ENCODE results near the gene TRPM8. TPM values are rescaled to one million over a fixed set of nuclear protein-coding genes. Genes with fewer than 3 reads are reported as not detected.
"Not testable (repeated sequence)": the region's sequence is repeated elsewhere in the genome, so short reads cannot be mapped to it uniquely, and the experiment has no call there.

The TRPM8 gene
- total RNA-seq, result not detected in 2 replicates

- DNase-seq (ENCODE audit: low read depth, low spot score), result no peak
These were observed at the start of gene TRPM8 for GRCh38 chr2:233917116-233917515. Gene TRPM8 (plus strand): TSS chr2:233917373. CDS start chr2:233926538, 9,165 bp downstream.

- no peak for DNase-seq (ENCODE audit: low read depth, low spot score)
These were observed 49.1 kb upstream of the TRPM8 start, which contains the start of gene MSL3B for GRCh38 chr2:233867993-233868532. Gene MSL3B (minus strand): TSS chr2:233868386.

- no peak for DNase-seq (ENCODE audit: low read depth, low spot score)
These were observed 45.7 kb upstream of the TRPM8 start for GRCh38 chr2:233871432-233871831.

GRCh38 chr2:233872125-233872524, 45.0 kb upstream of the TRPM8 start:
- DNase-seq (ENCODE audit: low read depth, low spot score), result not testable (repeated sequence)

GRCh38 chr2:233882353-233882752, 34.8 kb upstream of the TRPM8 start:
- no peak for DNase-seq (ENCODE audit: low read depth, low spot score)

GRCh38 chr2:233892793-233893192, 24.4 kb upstream of the TRPM8 start:
- DNase-seq (ENCODE audit: low read depth, low spot score), result no peak

- DNase-seq (ENCODE audit: low read depth, low spot score), result not testable (repeated sequence)
These were observed 20.9 kb upstream of the TRPM8 start for GRCh38 chr2:233896253-233896652.

- no peak for DNase-seq (ENCODE audit: low read depth, low spot score)
These were observed 15.8 kb upstream of the TRPM8 start for GRCh38 chr2:233901367-233901766.

GRCh38 chr2:233901884-233902283, 15.3 kb upstream of the TRPM8 start:
- no peak for DNase-seq (ENCODE audit: low read depth, low spot score)

- no peak for DNase-seq (ENCODE audit: low read depth, low spot score)
These were observed 11.2 kb upstream of the TRPM8 start for GRCh38 chr2:233905945-233906344.

- no peak for DNase-seq (ENCODE audit: low read depth, low spot score)
These were observed 9.5 kb upstream of the TRPM8 start for GRCh38 chr2:233907627-233908026.

- DNase-seq (ENCODE audit: low read depth, low spot score), result no peak
These were observed 4.3 kb upstream of the TRPM8 start for GRCh38 chr2:233912691-233913423.

GRCh38 chr2:233915128-233915527, 2.0 kb upstream of the TRPM8 start:
- no peak for DNase-seq (ENCODE audit: low read depth, low spot score)

- DNase-seq (ENCODE audit: low read depth, low spot score), result no peak
These were observed 2.1 kb downstream of the TRPM8 start for GRCh38 chr2:233919319-233919718.

GRCh38 chr2:233919938-233920337, 2.8 kb downstream of the TRPM8 start:
- no peak for DNase-seq (ENCODE audit: low read depth, low spot score)

- DNase-seq (ENCODE audit: low read depth, low spot score), result no peak
These were observed 5.3 kb downstream of the TRPM8 start for GRCh38 chr2:233922471-233922870.

GRCh38 chr2:233925402-233925801, 8.2 kb downstream of the TRPM8 start:
- no peak for DNase-seq (ENCODE audit: low read depth, low spot score)

GRCh38 chr2:233926806-233927205, 9.6 kb downstream of the TRPM8 start:
- DNase-seq (ENCODE audit: low read depth, low spot score), result no peak

GRCh38 chr2:233928594-233929351, 11.6 kb downstream of the TRPM8 start:
- no peak for DNase-seq (ENCODE audit: low read depth, low spot score)

GRCh38 chr2:233929352-233930022, 12.3 kb downstream of the TRPM8 start:
- DNase-seq (ENCODE audit: low read depth, low spot score), result no peak

- no peak for DNase-seq (ENCODE audit: low read depth, low spot score)
These were observed 17.4 kb downstream of the TRPM8 start for GRCh38 chr2:233934524-233934923.

- no peak for DNase-seq (ENCODE audit: low read depth, low spot score)
These were observed 18.3 kb downstream of the TRPM8 start for GRCh38 chr2:233935426-233935825.
